Activated CD4-positive, alpha-beta T cell treated with anti-CD3 and anti-CD28 coated beads for 24 hours (primary cell): Measurements from ENCODE around the gene ROBO1.
"Not testable (repeated sequence)": the region's sequence is repeated elsewhere in the genome, so short reads cannot be mapped to it uniquely, and the experiment has no call there.

Experiments
- DNase-seq, 2 donors: peaks; one replicate each; pipeline ENCODE4 v3.0.0-alpha.2; 2020; ENCODE audit warnings: low read depth in 2 of 2

ROBO1 gene

GRCh38 chr3:78741066-78741645, 1026.6 kb downstream of the ROBO1 start:
- no peak for DNase-seq

- DNase-seq, result no peak
Measured at GRCh38 chr3:78738833-78739232, 1029.0 kb downstream of the ROBO1 start.

GRCh38 chr3:78737988-78738387, 1029.8 kb downstream of the ROBO1 start:
- DNase-seq, result no peak

GRCh38 chr3:78736863-78737262, 1030.9 kb downstream of the ROBO1 start:
- no peak for DNase-seq

GRCh38 chr3:78734048-78734637, 1033.7 kb downstream of the ROBO1 start:
- no peak for DNase-seq

- no peak for DNase-seq
Measured at GRCh38 chr3:78732893-78733292, 1034.9 kb downstream of the ROBO1 start.

GRCh38 chr3:78732471-78732870, 1035.3 kb downstream of the ROBO1 start:
- no peak for DNase-seq

- no peak for DNase-seq
Measured at GRCh38 chr3:78729946-78730345, 1037.9 kb downstream of the ROBO1 start.

GRCh38 chr3:78728406-78729145, 1039.2 kb downstream of the ROBO1 start:
- no peak for DNase-seq

GRCh38 chr3:78726545-78726944, 1041.3 kb downstream of the ROBO1 start:
- DNase-seq, result no peak

- no peak for DNase-seq
Measured at GRCh38 chr3:78725703-78726246, 1042.0 kb downstream of the ROBO1 start.

- DNase-seq, result no peak
Measured at GRCh38 chr3:78724859-78725258, 1042.9 kb downstream of the ROBO1 start.

GRCh38 chr3:78724364-78724763, 1043.4 kb downstream of the ROBO1 start:
- not testable (repeated sequence) for DNase-seq

GRCh38 chr3:78721771-78722543, 1045.8 kb downstream of the ROBO1 start:
- no peak for DNase-seq

GRCh38 chr3:78718707-78719106, 1049.1 kb downstream of the ROBO1 start:
- DNase-seq, result no peak

- DNase-seq, result no peak
Measured at GRCh38 chr3:78717041-78717440, 1050.8 kb downstream of the ROBO1 start.

- no peak for DNase-seq
Measured at GRCh38 chr3:78712941-78713340, 1054.9 kb downstream of the ROBO1 start.

- no peak for DNase-seq
Measured at GRCh38 chr3:78712270-78712669, 1055.5 kb downstream of the ROBO1 start.

- no peak for DNase-seq
Measured at GRCh38 chr3:78708565-78709073, 1059.2 kb downstream of the ROBO1 start.

GRCh38 chr3:78707609-78708008, 1060.2 kb downstream of the ROBO1 start:
- no peak for DNase-seq

- DNase-seq, result no peak
Measured at GRCh38 chr3:78706906-78707523, 1060.8 kb downstream of the ROBO1 start.
